Osteoblast (primary cell): Measurements from ENCODE around the gene SHROOM2. TPM values are rescaled to one million over a fixed set of nuclear protein-coding genes. Genes with fewer than 3 reads are reported as not detected.

Experiments
- DNase-seq: peaks from one replicate; pipeline ENCODE4 v3.0.0; 2011; ENCODE audit warnings: low spot score, mixed read lengths; ENCODE audit not compliant: insufficient read length; ENCODE audit errors: missing footprints
- H2AFZ ChIP-seq: 2 replicates; pipeline ENCODE4 v1.6.0; 2011; ENCODE audit warnings: mild to moderate bottlenecking, low read length
- H3K27ac ChIP-seq: 2 replicates; pipeline ENCODE4 v1.5.1; 2011; ENCODE audit warnings: mild to moderate bottlenecking, low read depth, low read length, moderate library complexity
- H3K27me3 ChIP-seq: 2 replicates; pipeline ENCODE4 v1.6.0; 2012; ENCODE audit warnings: mild to moderate bottlenecking, control low read depth, inconsistent platforms, low read length, moderate library complexity; ENCODE audit not compliant: insufficient read depth
- H3K36me3 ChIP-seq: 2 replicates; pipeline ENCODE4 v1.5.1; 2011; ENCODE audit warnings: mild to moderate bottlenecking, low read length, control low read depth, moderate library complexity; ENCODE audit not compliant: insufficient read depth
- H3K4me1 ChIP-seq: 2 replicates; pipeline ENCODE4 v1.5.1; 2011; ENCODE audit warnings: mild to moderate bottlenecking, low read length, control low read depth, moderate library complexity; ENCODE audit not compliant: insufficient read depth
- H3K4me2 ChIP-seq: 2 replicates; pipeline ENCODE4 v1.6.0; 2011; ENCODE audit warnings: mild to moderate bottlenecking, low read length; ENCODE audit not compliant: insufficient read depth
- H3K4me3 ChIP-seq: fragments of 200-600 bp; sonication (generic); 3 replicates; pipeline ENCODE4 v1.5.1; 2012; ENCODE audit warnings: mild to moderate bottlenecking, low read length, inconsistent platforms; ENCODE audit not compliant: insufficient read depth
- H3K79me2 ChIP-seq: 2 replicates; pipeline ENCODE4 v1.6.0; 2012; ENCODE audit warnings: mild to moderate bottlenecking, low read length, control low read depth, inconsistent platforms; ENCODE audit not compliant: insufficient read depth
- H3K9me3 ChIP-seq: 2 replicates; pipeline ENCODE4 v1.5.1; 2011; ENCODE audit warnings: low read depth, low read length, control low read depth
- H4K20me1 ChIP-seq: 2 replicates; pipeline ENCODE4 v1.6.0; 2012; ENCODE audit warnings: mild to moderate bottlenecking, low read length, control low read depth; ENCODE audit not compliant: insufficient read depth
- CTCF ChIP-seq: IDR thresholded peaks from 2 replicates; pipeline ENCODE4 v1.5.1; 2011; ENCODE audit warnings: mild to moderate bottlenecking, low read depth, low read length, moderate library complexity; ENCODE audit errors: extremely low read depth
- total RNA-seq: library from RNA; depleted of rRNA; stranded (reverse); fragments of >200 nt; gene quantifications from 2 replicates; pipeline ENCODE4 v1.2.3, GENCODE V29; 2012

SHROOM2 gene
- total RNA-seq, 1 donor, result 8.0 TPM

- Histone ChIP-seq H3K27ac (no peak overlapping the region), H3K9me3 (no peaks in the 10 kb centered on the region), H3K4me1 (no peaks in the 10 kb centered on the region), H3K27me3 (no peaks in the 10 kb centered on the region), H3K4me2 (no peak overlapping the region), H3K79me2 (no peaks in the 10 kb centered on the region), H2AFZ (no peak overlapping the region), H3K4me3 (no peak overlapping the region), H4K20me1 (no peaks in the 10 kb centered on the region), H3K36me3 (no peaks in the 10 kb centered on the region)
- no peak for TF ChIP-seq CTCF
- no peak for DNase-seq
Measured at GRCh38 chrX:9816084-9816700, 30.0 kb downstream of the SHROOM2 start.

- H3K4me3 ChIP-seq, result no peak overlapping the region
- no peak for TF ChIP-seq CTCF
- no peak overlapping the region for H3K27ac ChIP-seq
- H3K27me3 ChIP-seq, result no peaks in the 10 kb centered on the region
- H3K36me3 ChIP-seq, result no peaks in the 10 kb centered on the region
- no peaks in the 10 kb centered on the region for H4K20me1 ChIP-seq
- H3K9me3 ChIP-seq, result no peaks in the 10 kb centered on the region
- H3K4me2 ChIP-seq, result no peak overlapping the region
- H3K4me1 ChIP-seq, result no peaks in the 10 kb centered on the region
- no peaks in the 10 kb centered on the region for H3K79me2 ChIP-seq
- no peak overlapping the region for H2AFZ ChIP-seq
- DNase-seq, result no peak
Measured at GRCh38 chrX:9821572-9821971, 35.3 kb downstream of the SHROOM2 start.

DNA sequence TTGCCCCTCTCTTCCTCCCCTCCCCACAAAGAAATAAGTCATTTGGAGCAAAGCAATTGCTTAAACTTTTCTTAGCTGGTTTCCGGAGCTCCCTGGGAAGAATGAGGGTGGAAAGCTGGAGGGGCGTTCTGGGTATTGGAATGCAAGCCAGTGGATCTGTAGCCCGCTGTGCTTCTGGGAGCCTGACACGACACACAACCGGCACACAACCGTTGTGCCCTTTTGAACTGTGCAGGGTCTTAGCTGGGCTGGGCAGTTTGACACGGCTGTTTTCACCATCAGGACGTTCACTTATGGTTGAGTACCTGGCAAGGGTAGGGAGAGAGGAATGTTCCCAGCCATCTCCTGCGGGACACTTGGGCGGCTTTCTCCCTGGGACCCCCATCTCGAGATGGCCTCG lies 38.3 kb downstream of the SHROOM2 start:
- no peak overlapping the region for H3K27ac ChIP-seq
- H3K4me3 ChIP-seq, result no peak overlapping the region
- H3K79me2 ChIP-seq, result no peaks in the 10 kb centered on the region
- H4K20me1 ChIP-seq, result no peaks in the 10 kb centered on the region
- no peaks in the 10 kb centered on the region for H3K4me1 ChIP-seq
- H3K36me3 ChIP-seq, result no peaks in the 10 kb centered on the region
- H3K9me3 ChIP-seq, result no peaks in the 10 kb centered on the region
- H3K4me2 ChIP-seq, result no peak overlapping the region
- no peak for TF ChIP-seq CTCF
- no peak for DNase-seq
- H2AFZ ChIP-seq, result no peak overlapping the region
- no peaks in the 10 kb centered on the region for H3K27me3 ChIP-seq

DNA sequence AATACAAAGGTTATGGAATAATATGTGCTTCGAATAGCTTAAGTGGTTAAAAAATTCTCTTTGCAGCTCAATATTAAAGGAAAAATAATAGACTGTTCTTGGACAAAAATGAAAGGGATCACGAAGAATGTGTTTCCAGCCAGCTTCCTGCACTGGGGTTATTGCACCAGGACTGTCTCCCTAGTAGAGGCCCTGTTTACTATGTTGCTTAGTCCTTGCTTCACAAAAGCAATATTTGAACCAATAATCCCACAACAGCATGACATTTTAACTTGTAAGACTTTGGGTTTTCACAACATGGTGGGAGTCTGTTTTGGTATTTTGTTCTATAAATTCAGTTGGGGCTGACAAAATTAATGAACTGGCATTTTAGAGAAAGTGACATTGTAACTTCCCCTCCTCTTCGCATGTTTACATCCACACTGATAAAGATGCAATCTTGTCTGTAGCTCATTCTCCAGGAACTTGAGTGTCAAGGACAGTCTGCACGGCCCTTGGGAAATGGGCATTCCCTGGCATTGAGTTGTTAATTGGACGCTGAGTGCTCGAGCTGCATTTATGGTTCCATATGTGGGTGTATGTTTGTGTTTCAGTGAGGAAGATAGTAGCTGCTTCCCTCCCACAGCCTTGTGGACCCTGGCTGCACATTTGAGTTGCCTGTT lies 39.0 kb downstream of the SHROOM2 start:
- Histone ChIP-seq H3K79me2 (no peaks in the 10 kb centered on the region), H3K27me3 (no peaks in the 10 kb centered on the region), H4K20me1 (no peaks in the 10 kb centered on the region), H3K4me1 (no peaks in the 10 kb centered on the region), H3K27ac (no peak overlapping the region), H3K36me3 (no peaks in the 10 kb centered on the region), H3K9me3 (no peaks in the 10 kb centered on the region), H3K4me2 (no peak overlapping the region), H2AFZ (no peak overlapping the region), H3K4me3 (no peak overlapping the region)
- no peak for TF ChIP-seq CTCF
- DNase-seq, result no peak
